ENCODE results near the gene MCC.

The MCC gene

GRCh38 chr5:113311301-113311700, 177.0 kb downstream of the MCC start:
- Histone ChIP-seq H3K27me3 (ENCODE audit: control insufficient read depth, insufficient read depth, low read length, poor library complexity, severe bottlenecking) (no peaks in the 10 kb centered on the region), H3K4me3 (ENCODE audit: insufficient read depth, low read depth, low read length) (no peak overlapping the region), H3K27ac (ENCODE audit: insufficient read depth, low read depth, low read length, poor library complexity, severe bottlenecking) (no peak overlapping the region), H3K4me1 (ENCODE audit: control insufficient read depth, insufficient read depth, low read length) (no peaks in the 10 kb centered on the region), H3K36me3 (ENCODE audit: control insufficient read depth, insufficient read depth, low read length) (no peaks in the 10 kb centered on the region), H3K9me3 (ENCODE audit: control insufficient read depth, low read length) (peaks cover 2% of the 10 kb centered on the region)
- WGBS, 2 experiments = 92 to 95% methylated on average over 5 of the region's 5 CpGs

GRCh38 chr5:113302120-113302519, 186.1 kb downstream of the MCC start:
- no peaks in the 10 kb centered on the region for H3K4me1 ChIP-seq (ENCODE audit: control insufficient read depth, insufficient read depth, low read length)
- H3K27ac ChIP-seq (ENCODE audit: insufficient read depth, low read depth, low read length, poor library complexity, severe bottlenecking) = no peak overlapping the region
- no peak overlapping the region for H3K4me3 ChIP-seq (ENCODE audit: insufficient read depth, low read depth, low read length)
- no peaks in the 10 kb centered on the region for H3K27me3 ChIP-seq (ENCODE audit: control insufficient read depth, insufficient read depth, low read length, poor library complexity, severe bottlenecking)
- 86% methylated on average over 2 of the region's 2 CpGs; no CpG with 5 or more reads in 1 of the 2 experiments for WGBS, 2 experiments
- H3K36me3 ChIP-seq (ENCODE audit: control insufficient read depth, insufficient read depth, low read length) = no peaks in the 10 kb centered on the region
- H3K9me3 ChIP-seq (ENCODE audit: control insufficient read depth, low read length) = no peaks in the 10 kb centered on the region

- WGBS, 2 experiments = 83 to 94% methylated on average over 1 of the region's 1 CpG
- Histone ChIP-seq H3K9me3 (ENCODE audit: control insufficient read depth, low read length) (no peaks in the 10 kb centered on the region), H3K27me3 (ENCODE audit: control insufficient read depth, insufficient read depth, low read length, poor library complexity, severe bottlenecking) (peaks cover 16% of the 10 kb centered on the region), H3K27ac (ENCODE audit: insufficient read depth, low read depth, low read length, poor library complexity, severe bottlenecking) (no peak overlapping the region), H3K4me3 (ENCODE audit: insufficient read depth, low read depth, low read length) (no peak overlapping the region), H3K4me1 (ENCODE audit: control insufficient read depth, insufficient read depth, low read length) (peaks cover 12% of the 10 kb centered on the region), H3K36me3 (ENCODE audit: control insufficient read depth, insufficient read depth, low read length) (no peaks in the 10 kb centered on the region)
Observed at GRCh38 chr5:113299591-113299990, 188.7 kb downstream of the MCC start.

GRCh38 chr5:113296676-113297075, 191.6 kb downstream of the MCC start:
- Histone ChIP-seq H3K4me3 (ENCODE audit: insufficient read depth, low read depth, low read length) (no peak overlapping the region), H3K9me3 (ENCODE audit: control insufficient read depth, low read length) (no peaks in the 10 kb centered on the region), H3K27ac (ENCODE audit: insufficient read depth, low read depth, low read length, poor library complexity, severe bottlenecking) (no peak overlapping the region), H3K4me1 (ENCODE audit: control insufficient read depth, insufficient read depth, low read length) (peaks cover 25% of the 10 kb centered on the region), H3K27me3 (ENCODE audit: control insufficient read depth, insufficient read depth, low read length, poor library complexity, severe bottlenecking) (peaks cover 37% of the 10 kb centered on the region), H3K36me3 (ENCODE audit: control insufficient read depth, insufficient read depth, low read length) (no peaks in the 10 kb centered on the region)
- WGBS, 2 experiments = 100% methylated on average over 1 of the region's 1 CpG; no CpG with 5 or more reads in 1 of the 2 experiments

- WGBS, 2 experiments = 11 to 15% methylated on average over 7 to 8 of the region's 8 CpGs
- H3K36me3 ChIP-seq (ENCODE audit: control insufficient read depth, insufficient read depth, low read length) = no peaks in the 10 kb centered on the region
- H3K27ac ChIP-seq (ENCODE audit: insufficient read depth, low read depth, low read length, poor library complexity, severe bottlenecking) = no peak overlapping the region
Observed at GRCh38 chr5:113295111-113295539, 193.1 kb downstream of the MCC start.

GRCh38 chr5:113294311-113295110, 193.7 kb downstream of the MCC start:
- 0 to 1% methylated on average over 60 of the region's 60 CpGs for WGBS, 2 experiments
- Histone ChIP-seq H3K36me3 (ENCODE audit: control insufficient read depth, insufficient read depth, low read length) (no peaks in the 10 kb centered on the region), H3K4me3 (ENCODE audit: insufficient read depth, low read depth, low read length) (peak overlapping the region; percentile 78), H3K27me3 (ENCODE audit: control insufficient read depth, insufficient read depth, low read length, poor library complexity, severe bottlenecking) (peaks cover 37% of the 10 kb centered on the region), H3K4me1 (ENCODE audit: control insufficient read depth, insufficient read depth, low read length) (peaks cover 25% of the 10 kb centered on the region), H3K9me3 (ENCODE audit: control insufficient read depth, low read length) (no peaks in the 10 kb centered on the region), H3K27ac (ENCODE audit: insufficient read depth, low read depth, low read length, poor library complexity, severe bottlenecking) (no peak overlapping the region)

More at GRCh38 chr5:113295111-113295539, 193.1 kb downstream of the MCC start:
- H3K4me3 ChIP-seq (ENCODE audit: insufficient read depth, low read depth, low read length) = peak overlapping the region; percentile 78
- peaks cover 25% of the 10 kb centered on the region for H3K4me1 ChIP-seq (ENCODE audit: control insufficient read depth, insufficient read depth, low read length)
- no peaks in the 10 kb centered on the region for H3K9me3 ChIP-seq (ENCODE audit: control insufficient read depth, low read length)
- H3K27me3 ChIP-seq (ENCODE audit: control insufficient read depth, insufficient read depth, low read length, poor library complexity, severe bottlenecking) = peaks cover 37% of the 10 kb centered on the region

GRCh38 chr5:113293975-113294310, 194.3 kb downstream of the MCC start:
- Histone ChIP-seq H3K27me3 (ENCODE audit: control insufficient read depth, insufficient read depth, low read length, poor library complexity, severe bottlenecking) (peaks cover 37% of the 10 kb centered on the region), H3K9me3 (ENCODE audit: control insufficient read depth, low read length) (no peaks in the 10 kb centered on the region), H3K4me1 (ENCODE audit: control insufficient read depth, insufficient read depth, low read length) (peaks cover 25% of the 10 kb centered on the region), H3K27ac (ENCODE audit: insufficient read depth, low read depth, low read length, poor library complexity, severe bottlenecking) (no peak overlapping the region), H3K4me3 (ENCODE audit: insufficient read depth, low read depth, low read length) (peak overlapping the region; percentile 78), H3K36me3 (ENCODE audit: control insufficient read depth, insufficient read depth, low read length) (no peaks in the 10 kb centered on the region)
- 1% methylated on average over 11 of the region's 11 CpGs for WGBS, 2 experiments

GRCh38 chr5:113293068-113293974, 194.9 kb downstream of the MCC start:
- peaks cover 37% of the 10 kb centered on the region for H3K27me3 ChIP-seq (ENCODE audit: control insufficient read depth, insufficient read depth, low read length, poor library complexity, severe bottlenecking)
- no peak overlapping the region for H3K27ac ChIP-seq (ENCODE audit: insufficient read depth, low read depth, low read length, poor library complexity, severe bottlenecking)
- no peaks in the 10 kb centered on the region for H3K9me3 ChIP-seq (ENCODE audit: control insufficient read depth, low read length)
- H3K4me3 ChIP-seq (ENCODE audit: insufficient read depth, low read depth, low read length) = peak overlapping the region; percentile 78
- H3K4me1 ChIP-seq (ENCODE audit: control insufficient read depth, insufficient read depth, low read length) = peaks cover 25% of the 10 kb centered on the region
- H3K36me3 ChIP-seq (ENCODE audit: control insufficient read depth, insufficient read depth, low read length) = no peaks in the 10 kb centered on the region
- WGBS, 2 experiments = 0 to 1% methylated on average over 23 of the region's 23 CpGs

- Histone ChIP-seq H3K27me3 (ENCODE audit: control insufficient read depth, insufficient read depth, low read length, poor library complexity, severe bottlenecking) (peaks cover 37% of the 10 kb centered on the region), H3K9me3 (ENCODE audit: control insufficient read depth, low read length) (no peaks in the 10 kb centered on the region), H3K4me1 (ENCODE audit: control insufficient read depth, insufficient read depth, low read length) (peaks cover 25% of the 10 kb centered on the region), H3K4me3 (ENCODE audit: insufficient read depth, low read depth, low read length) (no peak overlapping the region), H3K27ac (ENCODE audit: insufficient read depth, low read depth, low read length, poor library complexity, severe bottlenecking) (no peak overlapping the region), H3K36me3 (ENCODE audit: control insufficient read depth, insufficient read depth, low read length) (no peaks in the 10 kb centered on the region)
- WGBS, 2 experiments = 32 to 40% methylated on average over 3 of the region's 3 CpGs
Observed at GRCh38 chr5:113292462-113292861, 195.8 kb downstream of the MCC start.

GRCh38 chr5:113283558-113283957, 204.7 kb downstream of the MCC start:
- Histone ChIP-seq H3K36me3 (ENCODE audit: control insufficient read depth, insufficient read depth, low read length) (no peaks in the 10 kb centered on the region), H3K4me3 (ENCODE audit: insufficient read depth, low read depth, low read length) (no peak overlapping the region), H3K27ac (ENCODE audit: insufficient read depth, low read depth, low read length, poor library complexity, severe bottlenecking) (no peak overlapping the region), H3K9me3 (ENCODE audit: control insufficient read depth, low read length) (no peaks in the 10 kb centered on the region), H3K4me1 (ENCODE audit: control insufficient read depth, insufficient read depth, low read length) (peaks cover 11% of the 10 kb centered on the region), H3K27me3 (ENCODE audit: control insufficient read depth, insufficient read depth, low read length, poor library complexity, severe bottlenecking) (no peaks in the 10 kb centered on the region)
- 81 to 84% methylated on average over 3 of the region's 3 CpGs for WGBS, 2 experiments

Measured in ectodermal cell (in vitro differentiated cells).